Skin epidermis (tissue), 12 donors: ENCODE results near the gene NKX1-1.
"Not testable (repeated sequence)": the region's sequence is repeated elsewhere in the genome, so short reads cannot be mapped to it uniquely, and the experiment has no call there.

Experiments used
- H3K27ac ChIP-seq, 21 experiments: fragments of 200-600 bp; sonication (generic) in 11 of 21; one replicate each; pipeline ENCODE4 v1.5.0; 2020; ENCODE audit warnings: mild to moderate bottlenecking in 3 of 21, inconsistent platforms in 2 of 21, moderate library complexity in 2 of 21
- H3K4me3 ChIP-seq, 7 experiments: fragments of 200-600 bp; sonication (generic) in 2 of 7; one replicate each; pipeline ENCODE4 v1.5.0; 2020; ENCODE audit warnings: inconsistent platforms in 2 of 7, mild to moderate bottlenecking in 2 of 7, moderate library complexity in 1 of 7

The NKX1-1 gene

DNA sequence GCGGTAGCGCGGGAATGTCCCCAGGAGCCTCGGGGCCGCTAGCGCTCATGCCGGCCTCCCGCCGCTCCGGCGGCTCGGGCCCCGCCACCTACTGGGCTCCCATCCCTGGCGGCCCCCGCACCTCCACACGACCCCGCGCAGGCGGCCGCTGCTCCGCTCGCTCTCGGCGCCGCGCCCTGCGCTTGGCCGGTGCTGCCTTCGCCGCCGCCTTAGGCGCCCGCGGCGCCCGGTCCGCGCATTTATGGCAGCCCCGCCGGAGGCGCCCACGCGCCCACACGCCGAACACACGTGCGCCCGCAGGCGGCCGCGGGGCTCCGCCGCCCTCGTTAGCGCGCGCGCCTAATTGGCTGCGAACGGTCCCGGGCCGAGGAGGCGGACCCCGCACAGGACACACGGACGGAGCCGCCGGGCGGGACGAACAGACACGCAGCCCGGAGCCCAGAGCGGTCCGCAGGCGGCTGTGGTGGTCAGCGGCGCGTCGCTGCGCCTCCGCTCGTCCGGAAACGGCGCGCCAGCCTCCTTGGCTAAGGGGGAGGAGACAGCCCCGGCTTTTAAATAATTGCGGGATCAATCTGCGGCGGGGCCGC lies at the start of gene NKX1-1:
Gene NKX1-1 (minus strand): TSS at position 49 of the 587 bp plus-strand sequence. CDS start 0 bp downstream, at position 49.
- H3K27ac ChIP-seq = no peak within 1 kb of the TSS
- no peak within 1 kb of the TSS for H3K4me3 ChIP-seq

GRCh38 chr4:1453731-1454130 lies 47.5 kb upstream of the NKX1-1 start:
- no peak overlapping the region for H3K27ac ChIP-seq
- H3K4me3 ChIP-seq = no peak overlapping the region

GRCh38 chr4:1452431-1453051 lies 46.3 kb upstream of the NKX1-1 start:
- H3K27ac ChIP-seq = no peak overlapping the region
- no peak overlapping the region for H3K4me3 ChIP-seq

DNA sequence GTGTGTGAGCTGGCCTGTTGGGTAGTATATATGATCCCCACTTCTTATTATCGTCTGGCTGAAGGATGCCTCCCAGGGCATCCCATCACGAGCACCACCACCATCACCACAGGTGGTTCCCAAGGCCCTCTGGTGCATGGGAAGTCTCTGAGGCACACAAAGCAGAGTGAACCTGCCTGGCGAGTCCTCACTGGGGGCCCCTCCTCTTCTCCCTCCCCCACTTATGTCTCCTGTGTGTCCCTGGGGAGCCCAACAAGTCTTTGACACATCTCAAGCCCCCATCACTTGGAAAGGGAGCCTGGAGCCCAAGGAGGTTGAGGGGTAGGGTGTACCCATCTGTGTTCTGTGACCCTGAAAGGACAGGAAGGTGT lies 45.5 kb upstream of the NKX1-1 start:
- H3K4me3 ChIP-seq = no peak overlapping the region
- H3K27ac ChIP-seq = no peak overlapping the region

DNA sequence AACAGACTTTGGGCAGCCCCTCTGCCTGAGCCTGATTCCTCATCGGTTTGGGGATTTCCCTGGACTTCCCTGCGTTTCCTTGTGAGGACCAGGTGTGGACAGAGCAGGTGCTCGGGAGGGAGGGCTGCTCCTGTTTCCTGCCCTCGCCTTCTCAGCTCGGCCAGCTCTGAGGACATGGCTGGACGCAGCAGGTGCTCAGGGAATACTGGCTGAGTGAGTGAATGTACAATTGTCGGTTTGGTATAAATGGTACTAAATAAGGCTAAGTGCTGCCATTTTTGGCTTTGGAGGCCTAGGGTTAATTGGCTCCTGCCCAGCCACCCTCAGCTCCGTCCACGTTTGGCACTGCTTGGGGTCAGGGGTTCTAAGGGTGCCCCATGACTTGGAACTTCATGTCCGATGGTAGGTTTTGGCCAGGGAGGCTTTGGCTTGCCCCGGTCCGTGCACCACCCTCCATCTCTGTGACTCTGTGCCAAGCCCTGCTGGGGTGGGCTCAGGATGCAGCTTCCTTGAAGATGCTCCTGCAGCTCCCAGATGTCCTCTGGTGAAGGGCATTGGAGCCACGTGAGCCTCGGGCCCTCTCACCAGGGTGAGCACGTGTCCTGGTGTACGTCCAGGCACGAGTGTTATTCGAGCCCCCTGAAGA lies 45.0 kb upstream of the NKX1-1 start:
- no peak overlapping the region for H3K27ac ChIP-seq
- H3K4me3 ChIP-seq = no peak overlapping the region

DNA sequence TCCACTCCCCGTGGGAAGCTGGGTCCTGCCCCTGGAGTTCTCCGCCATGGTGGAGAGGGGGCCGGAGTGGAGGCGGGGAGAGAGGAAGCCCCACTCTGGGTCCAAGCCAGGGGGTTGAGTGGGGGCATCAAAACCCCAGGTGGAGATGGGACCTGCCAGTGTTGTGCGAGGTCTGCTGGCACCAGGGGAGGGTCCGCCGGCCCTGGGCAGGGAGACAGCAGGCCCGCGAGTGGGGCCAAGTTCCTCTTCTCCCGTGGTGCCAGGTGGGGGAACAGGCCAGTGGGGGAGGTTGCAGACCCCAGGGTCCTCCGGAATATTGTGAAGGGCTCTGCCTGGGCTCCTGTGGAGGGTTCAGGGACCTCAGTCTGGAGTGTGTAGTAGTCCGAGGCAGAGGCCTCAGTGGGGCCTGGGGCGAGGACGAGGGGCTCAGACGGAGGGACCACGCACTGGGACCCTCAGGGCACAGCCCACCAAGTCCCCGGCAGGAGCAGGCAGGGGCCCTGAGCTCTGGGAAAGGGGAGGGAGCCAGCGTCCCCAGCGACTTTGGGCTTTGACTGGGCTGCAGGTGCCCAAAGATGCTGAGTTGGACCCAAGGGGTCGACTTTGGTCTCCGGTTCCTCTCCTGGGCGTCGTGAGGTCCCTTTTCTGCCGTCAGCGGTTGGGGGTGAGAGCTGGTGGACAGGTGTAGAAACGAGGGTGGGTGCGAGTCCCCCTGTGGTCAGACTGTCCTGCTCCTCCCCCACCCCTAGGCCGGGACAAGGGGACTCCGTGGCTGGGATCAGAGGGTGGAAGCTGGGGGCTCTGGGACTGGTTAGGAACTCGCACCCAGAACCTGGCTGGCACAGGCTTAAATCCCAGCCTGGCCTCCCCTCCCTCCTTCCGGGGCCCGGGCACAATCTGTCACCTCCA lies 43.8 kb upstream of the NKX1-1 start:
- Histone ChIP-seq H3K4me3 (no peak overlapping the region), H3K27ac (no peak overlapping the region)

DNA sequence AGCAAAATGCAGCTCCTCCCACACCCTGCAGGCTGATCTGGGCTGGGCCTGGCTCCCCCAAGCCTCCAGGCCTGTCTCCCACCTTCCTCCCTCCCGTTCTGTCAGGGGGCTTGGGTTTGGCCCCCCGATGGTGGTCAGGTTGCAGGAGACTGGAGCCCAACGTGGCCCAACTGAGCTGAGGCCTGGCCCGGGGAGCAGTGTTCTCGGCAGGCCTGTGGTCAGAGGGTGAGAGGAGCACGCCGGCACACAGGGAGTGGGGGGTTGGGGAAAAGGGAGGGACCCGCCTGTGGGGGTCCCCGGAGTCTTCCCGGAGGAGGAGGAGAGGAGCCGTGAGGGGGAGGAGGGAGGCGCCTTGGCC lies 43.2 kb upstream of the NKX1-1 start:
- H3K4me3 ChIP-seq = no peak overlapping the region
- no peak overlapping the region for H3K27ac ChIP-seq

- H3K4me3 ChIP-seq = no peak overlapping the region
- H3K27ac ChIP-seq = no peak overlapping the region
These were observed 42.6 kb upstream of the NKX1-1 start for GRCh38 chr4:1448589-1449420.

GRCh38 chr4:1447676-1448588 lies 41.7 kb upstream of the NKX1-1 start:
- no peak overlapping the region for H3K4me3 ChIP-seq

DNA sequence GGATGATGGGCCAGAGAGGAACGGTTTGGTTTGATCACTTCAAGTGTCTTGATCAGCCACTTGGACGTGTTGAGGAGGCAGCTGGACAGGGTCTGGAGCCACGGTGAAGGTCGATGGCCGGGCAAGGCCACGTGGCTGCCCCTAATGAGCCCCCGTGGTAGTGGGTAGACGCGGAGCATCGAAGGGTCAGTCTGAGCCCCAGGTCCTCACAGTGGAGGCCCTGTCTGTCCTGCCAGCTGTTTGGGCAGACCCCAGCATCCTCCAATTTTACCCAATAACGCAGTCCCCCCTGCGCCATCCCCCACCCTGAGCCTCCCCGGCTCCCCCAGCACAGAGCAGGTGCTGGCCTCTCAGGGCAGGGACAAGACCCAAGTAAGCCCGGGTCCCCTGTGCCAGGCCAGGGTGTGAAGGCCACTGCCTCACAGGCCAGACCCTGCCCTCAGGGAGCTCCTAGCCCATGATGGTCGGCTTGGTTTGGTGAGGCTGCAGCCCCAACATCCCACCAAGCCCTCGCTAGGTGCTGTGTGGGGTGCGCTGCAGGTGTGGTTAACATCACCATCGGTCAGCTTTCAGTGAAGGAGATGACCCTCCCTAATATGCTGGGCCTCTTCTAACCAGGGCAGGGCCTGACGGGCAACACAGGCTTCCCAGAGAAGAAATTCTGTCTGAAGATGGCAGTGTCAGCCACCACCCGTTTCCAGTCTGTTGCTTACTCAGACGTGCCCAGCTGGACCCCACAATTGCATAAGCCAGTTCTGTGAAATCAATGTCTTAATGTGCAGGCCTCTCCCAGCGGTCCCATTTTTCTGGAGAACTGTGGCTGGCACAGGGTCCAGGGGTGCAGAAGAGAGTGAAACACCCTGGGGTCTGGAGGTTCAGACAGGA lies 40.5 kb upstream of the NKX1-1 start:
- Histone ChIP-seq H3K4me3 (no peak overlapping the region), H3K27ac (no peak overlapping the region)

More at GRCh38 chr4:1447676-1448588, 41.7 kb upstream of the NKX1-1 start:
- no peak overlapping the region for H3K27ac ChIP-seq

DNA sequence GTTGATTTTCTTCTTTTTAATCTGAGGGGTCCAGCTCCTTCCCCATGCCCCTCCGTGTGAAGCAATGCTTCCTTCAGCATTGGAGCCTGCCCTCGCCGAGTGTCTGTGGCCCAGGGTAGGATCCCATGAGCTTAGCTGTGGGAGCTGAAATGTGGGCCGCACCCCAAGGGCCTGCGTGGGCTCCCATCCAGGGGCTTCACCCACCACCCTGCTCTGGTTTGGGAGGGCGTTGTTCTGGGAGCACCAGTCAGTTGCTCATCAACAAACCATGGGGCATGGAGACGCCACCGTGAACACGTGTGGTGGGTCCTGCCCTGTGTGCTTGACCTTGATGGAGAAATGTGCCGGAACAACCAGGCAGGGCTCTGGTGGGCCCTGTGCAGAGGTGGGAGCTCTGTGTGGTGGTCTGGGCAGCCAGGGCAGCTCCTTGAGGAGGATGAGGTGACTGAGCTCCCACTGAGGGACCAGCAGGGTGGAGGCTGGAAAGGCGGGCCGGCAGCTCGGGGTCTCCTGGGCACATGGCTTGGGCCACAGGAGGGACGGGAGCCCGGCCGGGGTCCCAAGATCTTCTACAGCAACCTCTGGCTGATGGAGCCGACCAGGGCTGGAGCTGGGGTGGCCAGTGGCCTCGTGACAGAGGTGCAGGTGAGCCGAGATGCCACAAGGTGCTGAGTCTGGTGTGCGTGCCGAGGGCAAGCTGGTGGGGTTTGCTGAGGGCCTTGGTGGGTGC lies 39.6 kb upstream of the NKX1-1 start:
- Histone ChIP-seq H3K27ac (no peak overlapping the region), H3K4me3 (no peak overlapping the region)

DNA sequence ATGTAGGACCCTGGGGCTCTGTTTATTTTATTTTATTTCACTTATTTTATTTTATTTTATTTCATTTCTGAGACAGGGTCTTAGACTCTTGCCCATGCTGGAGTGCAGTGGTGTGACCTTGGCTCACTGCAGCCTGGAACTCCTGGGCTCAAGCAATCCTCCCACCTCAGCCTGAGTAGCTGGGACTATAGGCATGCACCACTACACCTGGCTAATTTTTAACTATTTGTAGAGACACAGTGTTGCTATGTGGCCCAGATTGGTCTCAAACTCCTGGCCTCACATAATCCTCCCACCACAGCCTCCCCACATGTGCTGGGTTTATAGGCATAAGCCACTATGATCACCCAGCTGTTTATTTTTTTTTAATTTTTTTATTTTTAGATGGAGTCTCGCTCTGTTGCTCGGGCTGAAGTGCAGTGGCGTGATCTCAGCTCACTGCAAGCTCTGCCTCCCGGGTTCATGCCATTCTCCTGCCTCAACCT lies 37.5 kb upstream of the NKX1-1 start:
- H3K4me3 ChIP-seq, H3K27ac ChIP-seq: not testable (repeated sequence)

- H3K4me3 ChIP-seq = no peak overlapping the region
- H3K27ac ChIP-seq = no peak overlapping the region
These were observed 20.8 kb upstream of the NKX1-1 start for GRCh38 chr4:1427010-1427409.

DNA sequence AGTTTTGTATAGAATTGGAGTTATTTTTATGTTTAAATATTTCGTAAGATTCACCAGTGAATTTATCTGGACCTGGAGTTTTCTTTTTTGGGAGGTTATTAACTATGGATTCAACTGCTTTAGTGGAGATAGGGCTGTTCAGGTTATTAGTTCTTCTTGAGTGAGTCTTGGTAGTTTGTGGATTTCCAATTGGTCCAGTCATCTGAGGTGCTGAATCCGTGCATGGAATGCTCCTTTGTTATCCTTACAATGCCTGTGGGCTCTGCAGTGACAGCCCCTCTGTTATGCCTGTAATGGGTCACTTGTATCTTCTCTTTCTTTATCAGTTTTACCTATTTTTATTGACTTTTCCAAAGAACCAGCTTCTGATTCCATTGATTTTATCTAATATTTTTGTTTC lies 15.4 kb upstream of the NKX1-1 start:
- Histone ChIP-seq H3K4me3 (no peak overlapping the region), H3K27ac (no peak overlapping the region)

DNA sequence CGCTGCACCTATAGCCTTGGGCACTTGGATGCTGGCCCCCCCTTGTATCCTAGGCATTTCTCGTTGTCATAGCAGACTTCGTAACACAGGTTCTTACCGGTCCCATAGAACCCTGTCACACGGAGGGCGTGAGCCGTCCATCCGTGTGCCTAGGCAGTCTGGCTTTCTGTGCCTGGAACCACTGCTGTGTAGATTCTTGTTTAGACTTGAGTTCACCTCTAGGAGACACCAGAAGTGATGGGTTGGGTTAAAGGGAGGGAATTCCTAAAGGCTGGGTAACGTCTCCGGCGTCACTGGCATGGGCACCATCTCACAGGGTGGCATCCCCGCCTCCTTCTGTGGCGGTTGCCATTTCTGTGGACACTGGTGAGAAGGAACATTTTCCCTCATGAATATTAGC lies 13.5 kb upstream of the NKX1-1 start:
- Histone ChIP-seq H3K27ac (no peak overlapping the region), H3K4me3 (no peak overlapping the region)

GRCh38 chr4:1418494-1419285 lies 12.4 kb upstream of the NKX1-1 start:
- H3K4me3 ChIP-seq = no peak overlapping the region
- H3K27ac ChIP-seq = no peak overlapping the region
